Measurements from ENCODE around the gene LCN6.

The LCN6 gene

DNA sequence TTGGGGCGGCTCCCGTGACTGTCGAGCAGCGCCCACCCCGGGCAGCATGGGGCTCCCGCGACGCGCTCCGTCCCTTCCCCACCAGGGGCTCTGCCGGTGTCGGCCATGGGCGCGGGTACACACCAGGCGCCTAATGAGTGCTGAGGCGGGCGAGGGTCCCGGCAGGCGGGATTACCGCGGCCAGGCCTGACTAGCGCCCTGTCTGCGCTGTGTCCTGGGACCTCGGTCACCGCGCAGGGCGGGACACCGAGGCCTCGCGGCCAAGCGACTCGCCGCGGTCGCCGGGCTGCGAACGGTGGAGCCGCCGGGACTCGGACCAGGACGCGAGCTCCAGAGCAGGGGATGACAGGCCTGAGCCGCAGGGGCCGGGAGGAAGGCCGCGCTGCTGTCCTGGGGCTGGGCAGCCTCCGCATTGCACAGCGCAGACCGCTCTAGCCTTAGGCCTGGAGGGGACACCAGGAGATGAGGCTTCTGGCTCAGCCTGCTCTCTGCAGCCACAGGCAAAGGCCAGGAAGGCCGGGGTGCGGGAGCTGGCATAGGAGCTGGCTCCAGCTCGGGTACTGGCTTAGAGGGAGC is 19.7 kb downstream of the LCN6 start:
- Histone ChIP-seq H3K36me3 (ENCODE audit: control insufficient read depth, low read length) (peaks cover 50% of the 10 kb centered on the region), H3K4me1 (ENCODE audit: control insufficient read depth, low read length) (peaks cover 32% of the 10 kb centered on the region)

DNA sequence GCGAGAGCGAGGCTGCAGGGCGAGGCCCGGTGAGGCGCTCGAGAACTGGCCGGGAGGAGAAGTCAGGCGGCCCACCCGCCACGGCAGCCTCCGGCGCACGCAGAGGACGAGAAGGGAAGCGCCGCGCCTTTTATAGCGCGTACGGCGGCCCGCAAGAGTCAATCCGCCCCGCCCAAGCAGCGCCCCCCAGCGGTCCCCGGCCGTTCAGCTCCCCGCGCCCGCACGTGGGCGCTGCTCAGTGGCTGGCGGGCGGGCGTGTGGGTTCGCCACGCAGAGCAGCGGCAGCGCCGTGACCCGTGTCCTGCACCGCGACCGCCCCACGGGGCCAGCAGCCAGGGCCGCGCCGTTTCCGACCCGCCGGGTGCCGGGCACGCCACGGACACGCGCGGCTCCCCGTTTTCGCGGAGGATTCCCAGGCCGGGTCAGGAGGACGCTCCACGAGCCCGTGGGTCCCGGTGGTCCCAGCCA is 20.2 kb downstream of the LCN6 start:
- H3K9me3 ChIP-seq (ENCODE audit: control insufficient read depth, insufficient read depth, low read length): no peaks in the 10 kb centered on the region
- peak overlapping the region; percentile 79 for H3K27ac ChIP-seq (ENCODE audit: low read depth, low read length)
- H3K27me3 ChIP-seq (ENCODE audit: control insufficient read depth, low read length): no peaks in the 10 kb centered on the region
- H4K20me1 ChIP-seq (ENCODE audit: control insufficient read depth, insufficient read depth, low read depth, low read length): peaks cover 24% of the 10 kb centered on the region
- peak overlapping the region; percentile 97 for H3K4me3 ChIP-seq (ENCODE audit: low read length)
- H3K4me2 ChIP-seq (ENCODE audit: low read length): peak overlapping the region; percentile 83
- H3K9me2 ChIP-seq (replicated peaks; ENCODE audit: control insufficient read depth, low read length): no peaks in the 10 kb centered on the region
- peaks cover 55% of the 10 kb centered on the region for H3K36me3 ChIP-seq (ENCODE audit: control insufficient read depth, low read length)
- peaks cover 62% of the 10 kb centered on the region for H3K79me2 ChIP-seq (ENCODE audit: control insufficient read depth, low read length)
- H3F3A ChIP-seq (ENCODE audit: control insufficient read depth, insufficient read depth): peaks cover 40% of the 10 kb centered on the region
- peaks cover 32% of the 10 kb centered on the region for H3K4me1 ChIP-seq (ENCODE audit: control insufficient read depth, low read length)
- TF ChIP-seq EZH2phosphoT487 (IDR thresholded peaks at IDR 0.05; ENCODE audit: borderline replicate concordance, low read length): no peak
- TF ChIP-seq, protein P1, sequence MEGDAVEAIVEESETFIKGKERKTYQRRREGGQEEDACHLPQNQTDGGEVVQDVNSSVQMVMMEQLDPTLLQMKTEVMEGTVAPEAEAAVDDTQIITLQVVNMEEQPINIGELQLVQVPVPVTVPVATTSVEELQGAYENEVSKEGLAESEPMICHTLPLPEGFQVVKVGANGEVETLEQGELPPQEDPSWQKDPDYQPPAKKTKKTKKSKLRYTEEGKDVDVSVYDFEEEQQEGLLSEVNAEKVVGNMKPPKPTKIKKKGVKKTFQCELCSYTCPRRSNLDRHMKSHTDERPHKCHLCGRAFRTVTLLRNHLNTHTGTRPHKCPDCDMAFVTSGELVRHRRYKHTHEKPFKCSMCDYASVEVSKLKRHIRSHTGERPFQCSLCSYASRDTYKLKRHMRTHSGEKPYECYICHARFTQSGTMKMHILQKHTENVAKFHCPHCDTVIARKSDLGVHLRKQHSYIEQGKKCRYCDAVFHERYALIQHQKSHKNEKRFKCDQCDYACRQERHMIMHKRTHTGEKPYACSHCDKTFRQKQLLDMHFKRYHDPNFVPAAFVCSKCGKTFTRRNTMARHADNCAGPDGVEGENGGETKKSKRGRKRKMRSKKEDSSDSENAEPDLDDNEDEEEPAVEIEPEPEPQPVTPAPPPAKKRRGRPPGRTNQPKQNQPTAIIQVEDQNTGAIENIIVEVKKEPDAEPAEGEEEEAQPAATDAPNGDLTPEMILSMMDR (IDR thresholded peaks at IDR 0.05; ENCODE audit: low read depth, low read length, poor library complexity, severe bottlenecking): peak; percentile 80

More for the DNA sequence above, 19.7 kb downstream of the LCN6 start:
- TF ChIP-seq, protein P1 (IDR thresholded peaks at IDR 0.05; ENCODE audit: low read depth, low read length, poor library complexity, severe bottlenecking): no peak
- no peak for TF ChIP-seq EZH2phosphoT487 (IDR thresholded peaks at IDR 0.05; ENCODE audit: borderline replicate concordance, low read length)
- Histone ChIP-seq H3K27ac (ENCODE audit: low read depth, low read length) (peak overlapping the region; percentile 79), H3K27me3 (ENCODE audit: control insufficient read depth, low read length) (no peaks in the 10 kb centered on the region), H3K9me3 (ENCODE audit: control insufficient read depth, insufficient read depth, low read length) (no peaks in the 10 kb centered on the region), H3K4me3 (ENCODE audit: low read length) (peak overlapping the region; percentile 97), H3F3A (ENCODE audit: control insufficient read depth, insufficient read depth) (peaks cover 39% of the 10 kb centered on the region), H3K79me2 (ENCODE audit: control insufficient read depth, low read length) (peaks cover 62% of the 10 kb centered on the region), H3K9me2 (replicated peaks; ENCODE audit: control insufficient read depth, low read length) (no peaks in the 10 kb centered on the region), H4K20me1 (ENCODE audit: control insufficient read depth, insufficient read depth, low read depth, low read length) (peaks cover 24% of the 10 kb centered on the region), H3K4me2 (ENCODE audit: low read length) (peak overlapping the region; percentile 83)

DNA sequence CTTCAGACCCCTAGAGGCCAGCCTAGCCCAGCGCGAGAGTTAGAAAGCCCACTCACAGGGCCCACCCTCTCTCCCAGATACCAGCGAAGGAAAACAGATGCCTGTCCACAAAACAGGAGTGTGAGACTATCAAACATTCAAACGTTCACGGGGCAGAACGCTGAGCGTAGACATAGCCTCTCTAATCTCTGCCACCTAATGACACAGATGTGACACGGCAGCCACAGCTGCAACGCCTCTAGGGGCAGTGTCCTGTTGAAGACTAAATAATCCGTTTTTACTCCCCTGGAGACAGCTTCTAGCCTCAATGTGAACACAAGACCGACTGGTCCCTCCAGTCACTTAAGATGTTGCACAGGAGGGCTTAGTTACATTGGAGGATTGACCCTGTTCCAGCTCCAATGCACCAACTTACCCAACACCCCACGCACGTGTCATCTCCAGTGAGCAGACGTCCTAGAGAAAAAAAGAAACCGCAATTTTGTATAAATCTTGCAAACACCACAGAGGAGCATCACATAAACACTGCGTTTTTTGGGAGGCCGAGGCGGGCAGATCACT is 21.6 kb downstream of the LCN6 start:
- peaks cover 24% of the 10 kb centered on the region for H4K20me1 ChIP-seq (ENCODE audit: control insufficient read depth, insufficient read depth, low read depth, low read length)
- peak overlapping the region; percentile 83 for H3K4me2 ChIP-seq (ENCODE audit: low read length)
- TF ChIP-seq EZH2phosphoT487 (IDR thresholded peaks at IDR 0.05; ENCODE audit: borderline replicate concordance, low read length): no peak
- TF ChIP-seq, protein P1 (IDR thresholded peaks at IDR 0.05; ENCODE audit: low read depth, low read length, poor library complexity, severe bottlenecking): peak; percentile 82
- peaks cover 62% of the 10 kb centered on the region for H3K79me2 ChIP-seq (ENCODE audit: control insufficient read depth, low read length)
- H3K36me3 ChIP-seq (ENCODE audit: control insufficient read depth, low read length): peaks cover 64% of the 10 kb centered on the region
- peak overlapping the region; percentile 97 for H3K4me3 ChIP-seq (ENCODE audit: low read length)
- peak overlapping the region; percentile 79 for H3K27ac ChIP-seq (ENCODE audit: low read depth, low read length)
- no peaks in the 10 kb centered on the region for H3K9me2 ChIP-seq (replicated peaks; ENCODE audit: control insufficient read depth, low read length)
- peaks cover 32% of the 10 kb centered on the region for H3K4me1 ChIP-seq (ENCODE audit: control insufficient read depth, low read length)
- H3K9me3 ChIP-seq (ENCODE audit: control insufficient read depth, insufficient read depth, low read length): no peaks in the 10 kb centered on the region
- peaks cover 47% of the 10 kb centered on the region for H3F3A ChIP-seq (ENCODE audit: control insufficient read depth, insufficient read depth)
- no peaks in the 10 kb centered on the region for H3K27me3 ChIP-seq (ENCODE audit: control insufficient read depth, low read length)
